Regular cardiac myocyte (primary cell): ENCODE measurements around the gene GIMD1. TPM values are rescaled to one million over a fixed set of nuclear protein-coding genes. Genes with fewer than 3 reads are reported as not detected.

ENCODE experiments used
- total RNA-seq: library from RNA; depleted of rRNA; stranded (reverse); fragments of >200 nt; gene quantifications from 2 replicates; pipeline ENCODE4 v1.2.3, GENCODE V29; 2014

The GIMD1 gene
- total RNA-seq: 0.19 and 0.28 TPM in 2 replicates

GRCh38 chr4:106368678-106369077 is at the start of gene GIMD1:
TSS of gene GIMD1 (minus strand) at chr4:106368778. CDS start at chr4:106367435, 1,343 bp downstream.

GRCh38 chr4:106315968-106316772 is 52.4 kb downstream of the GIMD1 start, which contains the start of the genes AIMP1 and TBCK:
TSS of gene AIMP1 (plus strand) at chr4:106316550. CDS start at chr4:106325010, 8,460 bp downstream.
TSS of gene TBCK (minus strand) at chr4:106316209. CDS start at chr4:106308960, 7,249 bp downstream.

Other genes with a start within 250 kb of the GIMD1 start
- gene TBCK, start 52.6 kb downstream of the GIMD1 start, total RNA-seq: 29.3 and 67.7 TPM in 2 replicates
- gene AIMP1, start 52.2 kb downstream of the GIMD1 start, total RNA-seq: 37.2 and 40.8 TPM in 2 replicates